Measurements from ENCODE around the gene CHD1L.
"Not testable (repeated sequence)": the region's sequence is repeated elsewhere in the genome, so short reads cannot be mapped to it uniquely, and the experiment has no call there.

CHD1L gene

GRCh38 chr1:147292631-147293251 is 50.3 kb downstream of the CHD1L start:
- H3K4me3 ChIP-seq (ENCODE audit: low read depth, low read length) = peak overlapping the region; percentile 13
- no peak for TF ChIP-seq CTCF (IDR thresholded peaks at IDR 0.05; ENCODE audit: insufficient read depth, low read length, missing control alignments)
- POLR2A ChIA-PET = interaction anchor here (1.1 to 1.9 kb wide), 2 partner anchors 50 to 208 kb away, joined by 5 to 6 read pairs; partner anchors contain the start of gene CHD1L

GRCh38 chr1:147297438-147297837 is 55.0 kb downstream of the CHD1L start:
- no peak for TF ChIP-seq CTCF (IDR thresholded peaks at IDR 0.05; ENCODE audit: insufficient read depth, low read length, missing control alignments)
- H3K4me3 ChIP-seq (ENCODE audit: low read depth, low read length) = no peak overlapping the region
- DNase-seq (ENCODE audit: low read depth, low spot score) = no peak
- ChIA-PET CTCF (interaction anchor here (1.1 kb wide), 1 partner anchor 595 kb away, joined by 3 read pairs; no protein-coding TSS in a partner anchor), POLR2A (no interaction called here)

More at GRCh38 chr1:147292631-147293251, 50.3 kb downstream of the CHD1L start:
- CTCF ChIA-PET = interaction anchor here (1.7 to 4.4 kb wide), 3 partner anchors 19 to 97 kb away, joined by 9 to 18 read pairs (median 12); partner anchors contain the start of gene CHD1L
- peak; percentile 96 for DNase-seq (ENCODE audit: low read depth, low spot score)

GRCh38 chr1:147305803-147306202 is 63.3 kb downstream of the CHD1L start:
- H3K4me3 ChIP-seq (ENCODE audit: low read depth, low read length); POLR2A ChIA-PET; DNase-seq (ENCODE audit: low read depth, low spot score); CTCF ChIA-PET: not testable (repeated sequence)

GRCh38 chr1:147316968-147317367 is 74.5 kb downstream of the CHD1L start:
- no peak for DNase-seq (ENCODE audit: low read depth, low spot score)
- ChIA-PET CTCF (no interaction called here), POLR2A (no interaction called here)
- TF ChIP-seq CTCF (IDR thresholded peaks at IDR 0.05; ENCODE audit: insufficient read depth, low read length, missing control alignments) = no peak
- no peak overlapping the region for H3K4me3 ChIP-seq (ENCODE audit: low read depth, low read length)

- H3K4me3 ChIP-seq (ENCODE audit: low read depth, low read length); CTCF ChIA-PET; DNase-seq (ENCODE audit: low read depth, low spot score); POLR2A ChIA-PET: not testable (repeated sequence)
Observed at GRCh38 chr1:147326933-147327687, 84.6 kb downstream of the CHD1L start.

GRCh38 chr1:147334292-147334691 is 91.8 kb downstream of the CHD1L start:
- DNase-seq (ENCODE audit: low read depth, low spot score) = no peak
- H3K4me3 ChIP-seq (ENCODE audit: low read depth, low read length) = no peak overlapping the region
- ChIA-PET POLR2A (no interaction called here), CTCF (no interaction called here)
- TF ChIP-seq CTCF (IDR thresholded peaks at IDR 0.05; ENCODE audit: insufficient read depth, low read length, missing control alignments) = no peak

- ChIA-PET CTCF (interaction anchor here (0.6 to 1.3 kb wide), 2 partner anchors 53 to 176 kb away, joined by 3 read pairs; no protein-coding TSS in a partner anchor), POLR2A (no interaction called here)
- DNase-seq (ENCODE audit: low read depth, low spot score) = no peak
- no peak overlapping the region for H3K4me3 ChIP-seq (ENCODE audit: low read depth, low read length)
- TF ChIP-seq CTCF (IDR thresholded peaks at IDR 0.05; ENCODE audit: insufficient read depth, low read length, missing control alignments) = no peak
Observed at GRCh38 chr1:147336291-147336690, 93.8 kb downstream of the CHD1L start.

All from AG04449 (cell line).